HL-60/S4 treated with phorbol 12-myristate 13-acetate at 8.2 ng/mL for 4 days and 3 days (cell line): Measurements from ENCODE around the gene ATP2B3.

ENCODE experiments used
- in situ Hi-C: fragments of 300-500 bp; cut with MboI; formaldehyde crosslinking; loops from 2 replicates; pipeline ENCODE4 v1.15.0; 2022; ENCODE audit warnings: low sequenced_read_pairs

Gene ATP2B3

DNA sequence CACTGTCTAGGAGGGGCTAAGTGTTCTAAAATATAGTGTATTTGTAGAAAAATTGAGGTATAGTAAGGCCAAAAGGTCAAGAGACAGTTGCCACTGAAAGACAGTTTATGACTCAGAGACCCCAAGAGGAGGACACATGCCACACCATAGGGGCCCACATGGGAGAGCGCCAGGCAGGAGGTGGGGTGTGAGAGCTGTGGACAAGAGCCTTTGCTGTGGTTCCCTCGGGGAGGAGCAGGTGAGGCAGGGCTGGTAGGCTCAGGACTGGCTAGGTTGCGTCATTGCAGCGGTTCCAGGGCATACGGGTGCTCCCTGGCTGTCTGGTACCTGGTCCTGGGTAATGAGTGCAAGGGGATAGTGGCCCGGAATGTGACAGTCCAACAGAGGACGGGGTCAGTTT is 43.9 kb downstream of the ATP2B3 start:
- in situ Hi-C loops = no loop called here

- in situ Hi-C loops = no loop called here
These were observed 45.1 kb downstream of the ATP2B3 start for GRCh38 chrX:153562546-153562945.

DNA sequence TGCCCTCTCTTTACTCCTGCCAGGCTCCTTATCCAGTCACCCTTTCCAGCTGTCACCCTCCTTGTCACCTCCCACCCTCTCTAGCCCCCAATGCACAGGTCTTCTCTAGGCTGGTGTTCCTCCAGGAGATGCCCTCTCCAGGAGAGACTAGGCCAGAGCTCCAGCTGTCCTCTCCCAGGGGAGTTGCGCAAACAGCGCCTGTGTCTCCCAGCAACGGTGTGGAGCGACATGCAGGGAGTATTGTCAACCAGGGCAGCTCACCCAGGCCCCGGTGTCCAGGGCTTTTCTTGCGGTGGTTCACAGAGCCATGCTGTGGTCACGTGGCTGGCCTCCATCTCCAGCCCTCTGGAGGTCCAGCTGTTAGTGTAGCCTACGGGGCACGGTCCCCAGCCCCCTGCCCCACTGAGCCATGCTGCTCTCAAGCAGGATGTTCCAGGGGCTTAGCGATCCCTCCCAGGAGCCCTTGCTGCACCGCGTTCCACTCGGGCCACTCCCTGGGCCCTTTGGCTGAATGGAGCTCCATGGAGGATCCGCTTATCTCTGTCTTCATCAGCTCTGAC is 46.7 kb downstream of the ATP2B3 start:
- in situ Hi-C loops = no loop called here

- in situ Hi-C loops = no loop called here
These were observed 48.6 kb downstream of the ATP2B3 start for GRCh38 chrX:153565996-153566580.

- in situ Hi-C loops = no loop called here
These were observed 51.1 kb downstream of the ATP2B3 start for GRCh38 chrX:153568451-153569011.

DNA sequence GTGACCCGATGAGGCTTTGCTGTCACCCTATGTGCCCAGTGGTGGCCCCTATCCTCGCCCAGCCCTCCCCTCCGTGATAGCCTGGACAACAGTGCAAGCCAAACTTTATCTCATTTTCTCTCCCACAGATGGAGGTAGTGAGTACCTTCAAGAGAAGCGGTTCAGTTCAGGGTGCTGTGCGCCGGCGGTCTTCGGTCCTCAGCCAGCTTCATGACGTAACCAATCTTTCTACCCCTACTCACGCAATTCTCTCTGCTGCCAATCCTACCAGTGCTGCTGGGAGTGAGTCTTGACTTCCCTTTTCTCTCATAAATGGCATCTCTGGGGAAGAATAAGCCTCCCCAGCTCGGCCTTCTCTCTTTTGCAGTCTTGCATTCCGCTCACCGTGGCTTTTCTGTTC is 52.0 kb downstream of the ATP2B3 start:
- in situ Hi-C loops = no loop called here

DNA sequence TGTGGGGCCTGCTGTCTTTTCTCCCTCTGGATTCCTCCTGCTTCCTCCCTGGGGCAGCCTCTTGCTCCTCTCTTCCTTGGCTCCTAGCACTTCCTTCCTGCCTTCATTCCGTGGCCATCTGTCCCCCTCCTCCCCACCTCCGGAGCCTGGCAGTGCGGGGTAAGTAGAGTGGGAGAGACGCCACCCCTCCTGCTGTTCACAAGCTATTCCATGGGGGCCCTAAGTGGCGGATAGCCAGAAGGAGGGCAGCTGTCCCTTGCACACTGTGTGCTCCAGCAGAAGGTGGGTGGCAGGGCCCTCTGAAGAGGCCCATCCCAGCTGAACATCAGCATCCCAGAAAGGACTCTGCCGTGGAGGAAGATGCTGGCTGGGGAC is 54.1 kb downstream of the ATP2B3 start:
- in situ Hi-C loops = no loop called here

DNA sequence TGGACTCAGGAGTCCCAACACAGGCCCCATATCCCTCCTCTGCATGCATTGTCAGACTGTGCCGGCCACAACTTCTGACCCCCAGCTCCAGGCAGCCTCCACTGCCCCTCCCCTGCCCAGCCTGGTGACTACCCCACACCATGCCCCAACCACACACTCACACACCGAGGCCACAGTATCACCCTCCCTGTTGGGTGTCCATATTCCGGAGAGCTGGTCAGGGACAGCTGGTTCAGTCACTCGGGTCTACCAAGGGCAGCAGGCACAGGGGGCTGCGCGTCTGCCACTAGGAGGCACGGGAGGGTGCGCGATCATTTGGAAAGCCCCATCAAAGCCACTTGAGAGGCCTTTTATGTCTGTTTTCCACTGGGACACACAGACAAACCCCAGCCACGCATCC is 55.2 kb downstream of the ATP2B3 start:
- in situ Hi-C loops = no loop called here

- in situ Hi-C loops = no loop called here
These were observed 56.5 kb downstream of the ATP2B3 start for GRCh38 chrX:153573984-153574383.

DNA sequence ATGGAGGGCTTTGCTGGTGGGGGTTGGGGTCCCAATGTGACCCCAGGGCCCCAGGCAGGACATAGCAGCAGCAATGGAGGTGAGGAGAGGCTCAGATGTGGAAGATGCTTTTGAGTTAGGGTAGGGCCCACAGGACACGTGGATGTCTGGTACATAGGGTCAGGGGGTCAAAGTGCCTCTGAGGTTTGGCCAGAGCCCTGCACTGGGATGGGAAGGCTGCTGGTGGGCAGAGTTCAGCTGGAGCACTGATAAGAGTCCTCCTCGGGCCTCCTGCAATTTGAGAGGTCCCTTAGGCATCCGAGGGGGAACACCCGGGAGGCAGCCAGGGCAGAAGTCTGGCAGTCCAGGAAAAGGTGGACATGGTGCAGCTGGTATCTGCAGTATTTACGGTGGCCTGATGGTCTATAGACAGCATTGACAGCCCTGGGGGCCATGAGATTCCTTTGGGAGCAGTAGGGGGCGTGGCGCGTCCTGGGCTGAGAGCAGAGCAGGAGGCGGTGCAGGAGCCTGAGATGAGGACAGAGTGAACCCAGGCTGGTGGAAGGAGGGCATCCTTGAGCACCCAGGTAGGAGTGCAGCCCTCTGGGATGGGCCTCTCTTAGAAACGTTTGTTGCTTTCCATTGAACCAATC is 58.9 kb downstream of the ATP2B3 start:
- in situ Hi-C loops = no loop called here

GRCh38 chrX:153576961-153577360 is 59.5 kb downstream of the ATP2B3 start:
- in situ Hi-C loops = no loop called here

DNA sequence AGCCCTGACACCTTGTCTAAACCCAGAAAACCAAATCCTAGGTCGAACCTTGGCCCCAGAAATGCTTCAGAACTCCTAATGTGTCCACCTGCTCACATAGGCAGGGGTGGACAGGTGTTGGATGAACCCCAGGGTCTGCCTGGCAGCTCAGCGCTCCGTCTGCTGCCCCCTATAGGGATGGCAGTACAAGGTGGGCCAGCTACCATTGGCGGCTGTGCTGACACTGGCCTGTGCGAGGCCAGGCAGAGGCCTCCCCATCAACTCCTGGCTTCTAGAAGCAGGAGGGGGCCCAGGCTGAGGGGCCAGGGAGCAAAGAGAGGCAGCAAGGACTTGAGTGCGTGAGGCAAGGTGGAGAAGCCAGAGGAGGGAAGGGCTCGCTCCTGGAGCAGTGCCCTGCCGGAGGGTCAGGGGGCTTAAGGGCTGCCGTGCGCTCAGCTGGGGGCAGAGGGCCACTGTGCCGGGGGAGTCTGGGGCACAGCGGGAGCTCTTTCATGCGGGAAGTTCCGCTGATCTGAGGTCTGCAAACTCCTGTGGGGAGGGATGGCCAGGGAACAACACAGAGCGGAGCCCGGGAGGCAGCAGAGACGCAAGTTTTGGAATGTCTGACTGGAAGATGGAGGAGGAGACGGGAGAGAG is 60.9 kb downstream of the ATP2B3 start:
- in situ Hi-C loops = no loop called here

- in situ Hi-C loops = no loop called here
These were observed 61.4 kb downstream of the ATP2B3 start for GRCh38 chrX:153578889-153579288.

DNA sequence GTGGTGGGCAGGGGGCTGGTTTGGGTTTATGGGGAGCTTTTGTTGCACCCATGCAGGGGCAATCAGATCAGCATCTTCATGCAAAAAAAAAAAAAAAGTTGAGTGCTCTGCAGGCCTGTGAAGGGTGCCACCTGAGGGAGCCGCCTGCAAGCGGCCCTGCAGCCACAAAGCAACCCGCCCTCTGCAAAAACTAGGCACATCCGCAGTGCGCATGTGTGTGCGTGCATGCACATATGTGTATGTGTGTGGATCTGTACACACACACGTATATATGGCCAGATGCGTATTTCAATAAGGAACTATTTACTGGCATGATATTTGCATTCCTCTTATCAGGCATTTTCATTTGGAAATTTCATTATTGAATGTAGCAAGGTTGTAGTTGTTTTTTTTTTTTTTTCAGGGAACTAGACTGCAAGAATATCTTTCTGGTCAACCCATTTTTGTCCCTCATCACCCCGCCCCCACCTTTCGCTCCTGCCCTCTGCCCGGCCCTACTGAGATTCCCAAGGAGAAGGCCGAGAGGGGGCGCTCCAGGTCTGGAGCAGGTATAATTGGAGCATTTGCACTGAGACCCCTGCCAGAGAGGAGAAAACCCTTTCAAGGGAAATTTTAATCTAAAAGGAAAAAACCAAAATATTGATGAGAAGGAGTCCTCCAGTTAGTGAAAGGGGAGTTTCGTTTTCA is 63.4 kb downstream of the ATP2B3 start:
- in situ Hi-C loops = no loop called here

- in situ Hi-C loops = no loop called here
These were observed 65.5 kb downstream of the ATP2B3 start for GRCh38 chrX:153582896-153583295.

DNA sequence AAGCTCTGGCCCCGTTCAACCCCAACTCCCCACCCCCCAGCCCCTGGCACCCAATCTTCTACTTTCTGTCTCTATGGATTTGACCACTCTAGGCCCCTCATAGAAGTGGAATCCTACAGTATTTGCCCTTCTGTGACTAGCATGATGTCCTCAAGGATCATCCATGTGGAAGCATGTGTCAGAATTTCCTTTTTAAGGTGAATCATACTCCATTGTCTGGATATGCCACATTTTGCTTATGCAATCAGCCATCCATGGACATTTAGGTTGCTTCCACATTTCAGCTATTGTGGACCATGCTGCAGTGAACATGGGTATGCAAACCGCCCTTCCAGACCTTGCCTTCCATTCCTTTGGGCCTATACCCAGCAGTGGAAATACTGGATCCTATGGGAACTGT is 66.0 kb downstream of the ATP2B3 start:
- in situ Hi-C loops = no loop called here

- in situ Hi-C loops = no loop called here
These were observed 68.4 kb downstream of the ATP2B3 start for GRCh38 chrX:153585827-153586226.

GRCh38 chrX:153587342-153587741 is 69.9 kb downstream of the ATP2B3 start:
- in situ Hi-C loops = no loop called here

- in situ Hi-C loops = no loop called here
These were observed 70.8 kb downstream of the ATP2B3 start for GRCh38 chrX:153588021-153588781.

DNA sequence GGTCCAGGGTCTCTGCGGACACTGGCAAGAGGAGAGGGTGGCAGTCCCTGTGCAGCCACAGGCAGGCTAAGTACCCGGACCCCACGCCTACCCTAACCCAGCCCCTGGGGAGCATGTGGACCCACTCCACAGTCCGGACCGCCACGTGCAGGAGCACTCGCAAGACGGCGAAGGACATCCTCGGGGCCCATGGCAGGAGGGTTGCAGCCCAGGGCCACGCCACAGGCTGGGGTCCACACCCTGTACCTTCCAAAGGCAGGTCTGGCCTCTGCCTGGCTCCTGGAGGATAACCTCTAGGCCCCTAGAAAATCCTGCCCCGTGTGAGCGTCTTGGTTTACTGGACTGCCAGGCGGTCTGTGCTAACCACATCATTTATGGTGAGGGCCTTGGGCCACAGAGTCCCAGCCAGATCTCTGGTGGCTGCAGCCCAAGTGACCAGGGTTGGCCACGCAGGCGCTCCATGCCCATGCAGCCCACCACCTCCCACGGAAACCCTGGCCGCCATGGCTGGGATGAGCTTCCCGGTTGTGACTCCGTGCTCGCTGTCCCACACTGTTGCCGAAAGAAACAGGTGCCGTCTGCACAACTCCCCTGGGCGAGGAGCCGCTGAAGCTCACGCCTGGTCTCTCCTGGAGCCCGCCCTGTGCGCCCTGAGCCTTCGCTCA is 71.5 kb downstream of the ATP2B3 start:
- in situ Hi-C loops = no loop called here
